GM19463 (cell line): ENCODE data around the gene ZNF70.
A peak's percentile ranks its signal among the peaks of the same experiment; 100 is the strongest.

Experiments used
- ATAC-seq: cut with Tn5 transposase; IDR thresholded peaks from one replicate; pipeline ENCODE4 v1.9.1; 2021; ENCODE audit warnings: mild to moderate bottlenecking, moderate library complexity; ENCODE audit not compliant: unreplicated experiment

ZNF70 gene

DNA sequence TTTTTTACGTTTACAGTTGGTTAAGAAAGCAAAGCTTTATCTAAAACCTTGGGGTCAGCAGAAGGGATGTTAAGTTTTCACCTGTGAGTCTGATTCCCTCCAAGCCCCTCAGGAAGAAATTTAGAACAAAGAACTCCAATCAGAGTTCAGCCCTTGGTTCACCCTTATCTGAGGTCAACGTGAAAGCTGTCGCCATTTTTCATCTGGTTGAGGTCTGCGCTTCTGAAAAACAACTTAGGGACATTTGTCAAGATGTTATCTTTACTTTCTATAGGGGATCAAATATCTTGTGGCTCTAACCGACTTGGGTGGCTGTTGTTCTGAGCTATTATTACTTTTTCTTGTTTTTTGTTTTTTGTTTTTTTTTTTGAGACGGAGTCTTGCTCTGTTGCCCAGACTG, 30.1 kb downstream of the ZNF70 start:
- ATAC-seq: no peak

DNA sequence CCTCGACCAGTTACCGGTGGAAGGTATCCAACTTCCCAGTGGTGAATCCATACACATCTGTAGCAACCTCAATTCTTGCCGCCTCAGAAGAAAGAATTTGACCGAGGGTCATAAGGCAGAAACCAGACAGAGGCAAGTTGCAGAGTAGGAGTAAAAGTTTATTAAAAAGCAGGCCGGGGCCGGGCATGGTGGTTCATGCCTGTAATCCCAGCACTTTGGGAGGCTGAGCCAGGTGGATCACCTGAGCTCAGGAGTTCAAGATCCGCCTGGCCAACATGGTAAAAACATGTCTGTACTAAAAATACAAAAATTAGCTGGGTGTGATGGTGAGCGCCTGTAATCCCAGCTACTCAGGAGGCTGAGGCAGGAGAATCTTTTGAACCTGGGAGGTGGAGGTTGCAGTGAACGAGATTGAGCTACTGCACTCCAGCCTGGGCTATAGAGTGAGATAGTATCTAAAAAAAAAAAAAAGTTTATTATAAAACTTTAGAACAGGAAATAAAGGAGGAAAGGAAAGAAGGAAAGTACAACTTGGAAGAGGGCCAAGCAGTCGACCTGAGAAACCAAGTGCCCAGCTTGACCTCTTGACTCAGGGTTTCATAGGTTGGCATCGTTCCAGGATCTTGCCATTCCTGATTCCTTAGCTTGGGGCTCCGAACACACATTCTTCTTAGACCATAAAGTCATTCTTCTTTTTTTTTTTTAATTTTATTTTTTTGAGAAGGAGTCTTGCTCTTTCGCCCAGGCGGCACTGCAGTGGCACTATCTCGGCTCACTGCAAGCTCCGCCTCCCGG, 32.3 kb downstream of the ZNF70 start:
- ATAC-seq: no peak

DNA sequence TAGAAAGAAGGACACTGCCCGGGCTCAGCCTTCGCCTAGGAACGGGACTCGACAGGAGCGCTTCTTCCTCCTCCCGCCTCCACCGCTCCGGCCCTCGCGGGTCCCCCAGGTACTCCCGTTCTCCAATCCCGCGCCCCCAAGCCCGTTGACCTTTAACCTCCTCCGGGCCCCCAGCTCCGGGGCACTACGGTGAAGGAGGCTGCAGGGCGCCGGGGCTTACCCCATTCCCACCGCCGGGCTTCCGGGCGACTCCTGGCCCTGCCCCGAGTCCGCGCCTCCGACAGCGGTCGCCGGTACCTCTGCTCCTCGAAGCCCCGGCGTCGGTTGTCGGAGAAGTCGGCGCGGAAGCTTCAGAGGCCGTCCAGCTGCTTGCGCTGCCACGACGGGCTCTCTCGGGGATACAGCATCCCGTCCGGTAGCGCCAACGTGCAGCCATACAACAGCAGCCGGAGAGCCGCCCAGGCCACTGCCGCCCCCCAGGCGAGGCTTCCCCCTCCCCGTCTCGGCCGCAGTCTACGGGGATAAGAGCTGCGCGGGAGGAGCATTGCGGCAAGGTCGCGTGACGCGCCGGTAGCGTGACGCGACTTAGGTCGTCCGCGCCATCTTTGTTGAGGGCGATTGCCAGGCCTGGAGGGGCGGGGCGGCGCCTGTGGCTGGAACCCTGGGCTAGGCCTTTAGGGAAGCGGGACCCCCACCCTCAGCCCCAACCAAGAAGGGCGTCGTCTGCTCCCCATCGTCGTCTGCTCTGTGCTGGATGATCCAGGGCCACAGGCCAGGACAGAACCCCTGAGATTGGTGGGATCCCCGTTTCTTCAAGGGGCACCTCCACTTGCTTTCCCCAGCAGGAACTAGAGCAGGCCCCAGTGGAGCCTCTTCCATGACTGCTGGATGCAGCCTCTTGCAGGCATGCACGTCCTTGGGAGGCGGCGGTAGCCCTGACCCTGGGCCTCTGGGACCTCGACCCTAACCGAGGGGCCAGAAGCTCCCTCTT, 33.8 kb downstream of the ZNF70 start:
- peak; percentile 87 for ATAC-seq

DNA sequence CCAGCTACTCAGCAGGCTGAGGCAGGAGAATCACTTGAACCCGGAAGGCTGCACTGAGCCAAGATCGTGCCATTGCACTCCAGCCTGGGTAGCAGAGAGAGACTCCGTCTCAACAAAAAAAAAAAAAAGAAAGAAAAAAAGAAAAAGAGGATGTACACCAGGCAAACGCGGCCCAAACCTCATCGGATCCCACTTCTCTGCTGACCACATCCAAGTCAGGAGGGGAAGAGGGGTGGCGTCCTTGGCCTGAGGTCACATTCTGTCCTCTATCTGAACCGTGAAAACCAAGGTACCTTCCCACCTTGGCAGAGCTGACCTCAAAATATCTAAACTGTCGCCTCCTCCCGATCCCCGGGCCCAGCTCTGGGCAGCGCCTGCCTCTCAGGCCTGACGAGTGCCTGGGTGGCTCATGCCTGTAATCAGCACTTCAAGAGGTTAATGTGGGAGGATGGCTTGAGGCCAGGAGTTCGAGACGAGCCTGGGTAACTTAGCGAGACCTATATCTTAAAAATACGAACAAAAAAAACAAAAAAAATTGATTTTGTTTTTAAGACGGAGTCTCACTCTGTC, 35.0 kb downstream of the ZNF70 start:
- ATAC-seq: no peak

DNA sequence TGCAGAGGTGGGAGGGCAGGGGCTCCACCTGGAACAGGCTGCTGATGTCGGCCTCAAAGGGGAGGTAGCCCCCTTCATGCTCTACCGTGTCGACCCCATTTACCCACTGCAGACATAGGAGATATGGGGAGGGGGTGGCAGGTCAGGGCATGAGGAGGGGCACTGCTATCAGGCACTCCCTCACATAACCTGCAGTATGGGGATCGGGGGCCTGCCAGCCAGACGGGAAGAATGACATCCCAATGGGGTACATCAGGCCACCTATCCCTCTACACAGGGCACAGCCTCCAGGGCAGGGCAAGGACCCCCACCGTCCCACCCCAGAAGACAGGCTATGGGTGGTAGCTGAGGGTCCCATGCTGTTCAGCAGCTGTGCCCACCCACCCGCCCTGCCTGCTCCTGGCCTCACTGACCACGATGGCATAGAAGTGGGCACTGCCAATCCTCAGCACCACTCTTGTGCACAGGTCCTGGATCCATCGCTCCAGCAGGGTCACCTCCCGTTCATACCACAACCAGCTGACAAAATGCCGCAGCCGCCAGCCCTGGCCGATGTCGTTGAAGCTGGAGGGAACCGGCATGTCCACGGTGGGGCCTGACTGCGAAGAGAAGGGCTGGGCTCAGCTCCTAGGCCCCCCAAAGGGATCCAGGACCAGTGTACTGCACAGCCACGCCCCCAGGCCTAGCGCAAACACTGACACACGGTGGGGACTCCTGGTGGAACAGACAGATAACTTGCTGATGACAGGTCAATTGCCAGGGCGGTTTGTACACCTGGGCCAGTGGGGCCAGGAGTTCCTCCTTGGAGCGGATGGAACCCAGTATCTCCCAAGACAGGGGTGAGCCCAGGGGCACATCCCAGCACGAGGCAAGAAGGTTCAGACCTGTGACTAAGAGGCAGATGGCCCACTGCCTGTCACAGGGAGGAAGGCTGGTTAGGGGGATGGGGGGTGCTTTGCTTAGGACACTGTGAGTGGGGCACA, 36.0 kb downstream of the ZNF70 start:
- no peak for ATAC-seq

DNA sequence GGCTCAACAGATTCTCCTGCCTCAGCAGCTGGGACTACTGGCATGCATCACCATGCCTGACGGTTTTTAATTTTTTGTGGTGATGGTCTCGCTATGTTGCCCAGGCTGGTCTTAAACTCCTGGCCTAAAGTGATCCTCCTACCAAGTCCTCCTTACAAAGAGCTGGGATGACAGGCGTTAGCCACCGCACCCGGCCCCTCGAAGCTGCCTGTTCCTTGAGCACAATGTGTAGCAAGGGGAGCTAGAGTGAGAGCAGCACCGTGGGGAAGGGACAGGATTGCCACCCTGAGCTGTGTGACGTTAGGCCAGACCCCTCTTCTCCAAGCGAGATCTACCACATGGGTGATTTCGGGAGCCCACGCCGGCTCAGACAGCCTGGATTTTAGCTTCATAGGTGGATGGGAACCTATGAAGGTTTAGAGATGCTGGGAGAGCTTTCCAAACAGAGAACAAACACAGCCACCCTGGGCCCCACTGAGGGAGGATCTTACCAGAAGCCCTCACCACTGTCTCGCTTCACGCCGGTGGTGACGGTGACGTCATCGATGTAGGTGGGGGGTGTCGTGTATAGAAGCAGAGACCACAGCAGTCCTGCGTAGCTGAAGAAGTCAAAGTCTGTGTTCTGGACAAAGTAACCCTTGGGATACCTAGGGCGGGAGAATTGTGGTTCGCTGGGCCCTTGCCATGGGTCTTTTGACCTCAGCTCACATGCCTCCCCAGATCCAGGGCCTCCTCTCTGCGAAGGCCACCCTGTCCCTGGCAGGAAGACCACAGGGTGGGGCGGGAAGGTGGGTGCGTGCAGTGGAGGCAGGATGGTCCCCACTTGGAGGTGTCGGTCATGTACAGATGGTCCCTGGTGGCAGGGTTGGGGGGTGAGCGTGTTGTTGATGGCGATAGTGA, 37.0 kb downstream of the ZNF70 start:
- no peak for ATAC-seq

DNA sequence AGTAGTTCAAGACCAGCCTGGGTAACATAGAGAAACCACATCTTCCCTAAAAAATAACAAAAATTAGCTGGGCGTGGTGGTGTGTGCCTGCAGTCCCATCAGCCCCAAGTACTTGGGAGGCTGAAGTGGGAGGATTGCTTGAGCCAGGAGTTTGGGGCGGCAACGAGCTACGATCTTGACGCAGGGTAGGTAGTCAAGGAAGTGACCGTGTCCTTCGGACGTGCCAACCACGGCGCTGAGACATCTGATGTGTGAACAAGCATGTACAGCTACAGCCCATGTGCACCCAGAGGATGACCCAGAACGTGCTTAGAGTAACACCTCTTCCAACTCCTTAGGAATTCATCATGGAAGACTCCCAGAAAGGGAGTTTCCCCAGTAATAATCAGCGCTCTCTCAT, 38.7 kb downstream of the ZNF70 start:
- no peak for ATAC-seq

DNA sequence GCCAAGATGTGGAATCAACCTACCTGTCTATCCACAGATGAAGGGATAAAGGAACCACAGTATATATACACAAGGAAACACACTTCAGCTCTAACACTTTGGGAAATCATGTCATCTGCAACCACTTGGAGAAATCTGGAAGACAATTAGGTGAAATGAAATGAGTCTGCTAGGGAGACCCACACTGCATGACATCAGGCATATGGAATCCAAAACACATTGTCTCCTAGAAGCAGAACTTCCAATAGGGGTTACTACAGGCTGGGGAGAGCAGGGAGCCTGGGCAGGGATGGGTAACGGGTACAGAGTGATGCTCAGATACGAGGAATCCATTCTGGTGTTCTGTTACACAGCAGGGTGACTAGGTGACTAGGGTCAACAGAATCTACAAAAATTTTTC, 41.8 kb downstream of the ZNF70 start:
- ATAC-seq: no peak

DNA sequence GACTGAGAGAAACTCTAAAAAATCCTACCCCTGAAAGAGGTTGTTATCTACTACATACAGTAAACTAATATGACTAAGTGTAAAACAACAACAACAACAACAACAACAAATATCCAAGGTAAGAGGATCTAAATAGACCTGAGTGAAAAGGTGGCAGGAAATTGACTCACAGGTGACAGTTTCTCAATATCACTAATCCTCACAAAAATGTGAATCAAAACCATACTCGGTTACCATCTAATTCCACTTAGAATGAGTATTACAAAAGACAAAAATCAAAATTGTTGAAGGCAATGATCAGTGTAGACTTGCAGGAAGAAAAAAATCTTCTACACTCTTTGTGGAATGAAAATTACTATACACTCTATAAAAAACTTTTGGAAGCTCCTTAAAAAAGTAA, 42.6 kb downstream of the ZNF70 start:
- ATAC-seq: no peak

DNA sequence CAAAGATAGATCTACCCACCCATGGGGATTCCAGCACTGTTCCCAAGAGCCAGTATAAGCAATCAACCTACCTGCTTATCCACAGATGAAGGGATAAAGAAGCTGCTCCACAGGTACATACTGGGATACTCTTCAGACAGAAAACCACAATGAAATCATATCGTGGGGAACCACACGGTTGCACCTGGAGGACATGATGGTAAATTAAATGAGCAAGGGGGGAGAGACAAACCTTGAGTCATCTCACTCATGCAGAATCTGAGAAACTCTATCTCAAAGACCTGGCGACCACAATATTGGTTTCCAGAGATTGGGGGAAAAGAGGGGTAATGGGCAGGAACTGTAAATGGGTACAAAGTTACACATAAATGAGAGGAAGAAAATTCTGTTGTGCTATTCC, 45.6 kb downstream of the ZNF70 start:
- ATAC-seq: no peak

DNA sequence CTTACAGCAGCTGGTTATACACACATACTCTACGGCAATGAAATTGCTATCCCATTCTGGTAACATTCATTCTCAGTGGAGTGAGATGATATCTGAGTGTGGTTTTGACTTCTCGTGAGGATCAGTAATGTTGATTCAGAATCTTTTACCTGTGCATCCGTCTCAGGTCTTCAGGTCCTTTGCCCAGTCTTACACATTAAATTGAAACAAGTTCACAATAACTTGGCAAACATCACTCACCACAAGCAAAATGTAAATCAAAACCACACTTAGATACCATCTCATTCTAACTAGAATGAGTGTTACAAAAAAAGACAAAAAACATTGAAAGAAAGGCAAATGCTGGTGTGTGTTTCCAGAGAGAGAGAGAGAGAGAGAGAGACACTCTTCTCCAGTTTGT, 46.1 kb downstream of the ZNF70 start:
- ATAC-seq: no peak

DNA sequence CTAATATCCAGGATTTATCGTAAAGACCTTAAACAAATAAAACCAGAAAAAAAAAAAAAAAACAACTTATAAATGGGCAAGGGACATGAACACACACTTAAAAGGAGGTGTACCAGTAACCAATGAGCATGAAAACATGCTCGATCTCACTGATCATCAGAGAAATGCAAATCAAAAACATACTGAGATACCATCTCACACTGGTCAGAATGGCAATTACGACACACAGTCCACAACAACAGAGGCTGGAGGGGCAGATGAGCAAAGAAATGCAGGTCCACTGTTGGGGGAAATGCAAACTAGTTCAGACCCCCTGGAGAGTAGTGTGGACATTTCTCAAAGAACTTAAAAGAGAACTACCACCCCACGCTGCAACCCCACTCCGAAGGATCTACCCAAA, 46.9 kb downstream of the ZNF70 start:
- no peak for ATAC-seq

DNA sequence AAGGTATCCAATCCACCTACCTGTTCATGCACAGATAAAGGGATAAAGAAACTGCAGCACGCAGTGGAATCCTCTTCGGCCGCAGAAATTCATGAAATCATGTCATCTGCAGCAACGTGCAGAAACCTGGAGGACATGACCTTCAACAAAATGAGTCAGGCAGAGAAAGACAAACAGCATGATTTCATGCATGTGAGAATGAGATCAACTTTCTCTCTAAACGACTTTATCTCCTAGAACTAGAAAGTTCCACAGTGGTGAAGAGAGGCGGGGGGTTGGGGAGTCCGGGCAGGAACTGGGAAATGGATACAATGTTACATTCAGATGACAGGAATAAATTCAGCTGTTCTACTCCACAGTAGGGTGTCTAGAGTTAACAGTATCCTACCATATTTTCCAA, 50.2 kb downstream of the ZNF70 start:
- ATAC-seq: no peak

DNA sequence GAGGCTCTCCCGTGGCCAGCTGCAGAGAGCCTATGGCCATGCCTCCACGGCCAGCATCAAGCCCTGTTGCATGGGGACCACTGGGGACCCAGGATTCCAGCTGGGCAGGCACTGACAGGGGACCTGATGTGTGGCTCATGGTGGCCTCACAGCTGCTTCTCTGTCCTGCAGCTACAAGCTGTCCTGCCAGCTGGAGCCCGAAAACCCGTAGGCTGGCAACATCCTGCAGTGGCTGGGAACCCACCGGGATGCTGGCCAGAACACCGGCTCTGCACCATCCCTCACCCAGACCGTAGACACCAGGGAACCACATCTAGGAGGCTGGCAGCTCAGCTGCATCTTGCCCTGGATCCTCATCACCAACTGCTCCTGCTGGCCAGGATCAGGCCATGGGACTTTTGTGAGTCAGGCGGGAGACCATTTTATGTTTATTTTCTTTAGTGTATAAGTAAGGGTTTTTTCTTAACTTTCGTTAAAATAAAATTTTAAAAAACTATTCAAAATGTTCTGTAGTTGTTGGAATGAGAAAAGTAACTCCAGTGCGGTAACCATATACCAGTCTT, 52.2 kb downstream of the ZNF70 start:
- ATAC-seq: no peak

DNA sequence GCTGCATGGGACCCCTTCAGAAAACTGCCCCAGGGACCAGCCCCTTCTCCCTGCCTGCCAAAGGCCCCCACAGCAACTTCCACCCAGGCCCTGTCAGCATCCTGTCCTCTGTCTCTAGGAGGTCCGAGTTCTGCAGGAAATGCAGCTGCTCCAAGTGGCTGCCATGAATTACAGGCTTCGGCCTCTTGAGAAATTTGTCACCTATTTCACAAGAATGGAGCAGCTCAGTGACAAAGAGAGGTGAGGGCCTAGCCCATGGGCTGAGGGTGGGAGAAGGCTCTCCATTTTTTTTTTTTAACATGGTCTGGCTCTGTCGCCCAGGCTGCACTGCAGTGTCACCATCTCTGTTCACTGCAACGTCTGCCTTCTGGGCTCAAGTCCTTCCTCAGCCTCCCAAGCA, 52.8 kb downstream of the ZNF70 start:
- ATAC-seq: no peak

DNA sequence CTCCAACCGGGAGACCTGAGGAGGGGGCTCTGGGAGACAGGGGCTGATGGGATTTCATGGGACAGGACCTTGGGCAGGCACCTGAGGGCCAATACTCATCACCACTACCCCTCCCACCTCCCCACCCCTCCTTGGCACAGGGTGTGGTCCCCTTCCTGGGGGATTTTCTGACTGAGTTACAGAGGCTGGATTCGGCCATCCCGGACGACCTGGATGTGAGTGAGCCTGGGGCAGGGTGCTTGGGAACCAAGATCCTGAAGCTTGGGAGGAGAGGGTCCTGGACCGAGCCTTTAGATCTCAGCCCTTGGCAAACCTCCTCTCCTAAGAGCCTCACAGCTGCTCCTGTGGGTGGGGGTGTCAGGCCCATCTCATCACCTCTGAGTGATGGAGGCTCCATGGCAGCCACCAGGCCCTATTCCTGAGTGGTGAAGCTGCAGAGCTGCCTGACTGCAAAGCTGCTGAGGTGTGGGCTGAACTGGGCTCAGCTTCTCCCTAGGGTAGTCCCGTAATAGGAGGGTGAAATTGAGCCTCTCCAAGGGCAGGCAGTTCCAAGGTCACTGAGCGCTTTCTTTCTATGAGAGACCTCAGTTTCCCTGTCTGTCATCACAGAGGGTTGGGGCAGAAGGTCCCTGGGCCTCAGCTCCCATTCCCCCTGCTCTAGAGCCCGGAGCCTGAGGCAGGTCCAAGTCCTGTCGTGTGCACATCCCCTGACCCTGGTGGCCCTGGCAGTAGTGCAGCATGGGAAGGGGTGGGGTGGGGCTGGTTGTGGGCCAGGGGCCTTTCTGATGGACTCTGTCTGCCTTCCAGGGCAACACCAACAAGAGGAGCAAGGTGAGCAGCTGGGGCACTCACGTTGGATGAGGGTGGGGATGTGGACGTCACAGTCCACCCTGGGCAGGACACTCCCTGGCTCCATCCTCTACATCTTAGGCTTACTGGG, 53.6 kb downstream of the ZNF70 start:
- no peak for ATAC-seq

DNA sequence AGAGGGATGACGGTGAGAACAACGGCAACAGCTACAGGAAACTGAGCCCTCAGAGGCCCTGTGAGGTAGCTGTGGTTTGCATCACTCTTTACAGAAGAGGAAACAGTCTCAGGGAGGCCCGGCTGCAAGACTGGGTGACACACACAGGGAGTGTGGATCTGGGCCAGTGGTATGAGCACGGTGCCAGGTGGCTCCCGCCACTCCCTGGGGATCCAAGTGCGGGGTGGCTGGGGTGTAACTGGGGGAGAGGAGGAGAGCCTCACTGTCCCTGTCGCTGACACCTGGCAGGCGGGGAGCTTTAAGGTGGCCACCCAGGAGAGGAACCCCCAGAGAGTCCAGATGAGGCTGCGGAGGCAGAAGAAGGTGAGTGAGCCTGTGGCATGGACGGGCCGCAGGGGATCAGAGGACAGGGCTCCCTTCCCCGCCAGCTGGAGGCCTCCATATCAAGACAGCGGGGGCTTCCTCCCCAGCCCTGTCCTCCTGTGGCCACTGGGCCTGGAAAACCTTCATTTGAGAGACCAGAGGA, 54.5 kb downstream of the ZNF70 start:
- ATAC-seq: peak; percentile 73
